HCT116 (cell line): ENCODE data around the gene NUTM2B. TPM values are rescaled to one million over a fixed set of nuclear protein-coding genes. Genes with fewer than 3 reads are reported as not detected.
"Not testable (repeated sequence)": the region's sequence is repeated elsewhere in the genome, so short reads cannot be mapped to it uniquely, and the experiment has no call there.

Source experiments
- ATAC-seq: fragments of 200-7000 bp; cut with Tn5 transposase; 2 replicates; pipeline ENCODE4 v1.9.1; 2020; ENCODE audit warnings: mild to moderate bottlenecking, moderate library complexity
- Bru-seq: library from RNA; stranded (reverse); fragments of 400-500 nt; gene quantifications from one replicate; lab custom pipeline; 2021; lab: Mats Ljungman, UMichigan
- BruChase-seq, 2 experiments: library from RNA; stranded (reverse); fragments of 400-500 nt; gene quantifications; one replicate each; lab custom pipeline; 2021; lab: Mats Ljungman, UMichigan
- BruUV-seq: library from RNA; stranded (reverse); fragments of 400-500 nt; replicated peaks from 2 replicates; lab custom pipeline; 2021; lab: Mats Ljungman, UMichigan
- CTCF ChIA-PET: fragments of 300-600 bp; sonication (Branson Sonifier 250); formaldehyde crosslinking; loops from one replicate; lab custom pipeline; 2021; ENCODE audit warnings: antibody characterized with exemption; lab: Charles Lee
- POLR2A ChIA-PET: fragments of 300-600, 350-600 bp; sonication (Branson Sonifier 250); formaldehyde crosslinking; loops from one replicate; lab custom pipeline; 2021; ENCODE audit warnings: antibody characterized with exemption; lab: Charles Lee
- RAD21 ChIA-PET, 2 experiments: fragments of 300-600 bp; sonication (Branson Sonifier 250); formaldehyde crosslinking; loops; one replicate each; lab custom pipeline; 2023; ENCODE audit warnings: low total read pairs in 2 of 2; ENCODE audit not compliant: uncharacterized antibody in 2 of 2, unreplicated experiment in 2 of 2, low non-redundant PET in 1 of 2; lab: Charles Lee
- DNase-seq: peaks from one replicate; pipeline ENCODE4 v3.0.0-alpha.2; 2010; ENCODE audit warnings: low read depth, low spot score
- H2AFZ ChIP-seq: fragments of 200-600 bp; shearing (Covaris generic), sonication (generic); 2 replicates; pipeline ENCODE4 v1.6.1; 2017; ENCODE audit warnings: low read depth, mixed run types, mixed read lengths, antibody characterized with exemption, low read length; ENCODE audit not compliant: poor library complexity, severe bottlenecking
- H3K27ac ChIP-seq: 2 replicates; pipeline ENCODE4 v1.5.1; 2012; ENCODE audit warnings: low read depth, low read length
- H3K27me3 ChIP-seq: fragments of 200-600 bp; sonication (generic); 2 replicates; pipeline ENCODE4 v1.6.1; 2016; ENCODE audit warnings: mixed run types, low read length, mixed read lengths; ENCODE audit not compliant: insufficient read depth
- H3K36me3 ChIP-seq, 2 experiments: fragments of 200-500 bp in 1 of 2; fragments of 200-600 bp in 1 of 2; sonication (Bioruptor generic) in 1 of 2; sonication (generic) in 1 of 2; 2 replicates each; pipeline versions ENCODE4 v1.5.1 to v1.6.1; 2014 to 2016; ENCODE audit warnings: low read length in 2 of 2, inconsistent platforms in 1 of 2, mixed read lengths in 1 of 2, mixed run types in 1 of 2; ENCODE audit not compliant: insufficient read depth in 2 of 2, control insufficient read depth in 1 of 2
- H3K4me1 ChIP-seq, 2 experiments: fragments of 200-600 bp in 1 of 2; sonication (generic) in 1 of 2; 2 replicates each; pipeline versions ENCODE4 v1.5.1 to v1.6.1; 2012 to 2017; ENCODE audit warnings: low read length in 2 of 2, inconsistent platforms in 1 of 2, mild to moderate bottlenecking in 1 of 2, mixed read lengths in 1 of 2, mixed run types in 1 of 2, moderate library complexity in 1 of 2; ENCODE audit not compliant: insufficient read depth in 2 of 2, control insufficient read depth in 1 of 2
- H3K4me2 ChIP-seq: fragments of 200-600 bp; sonication (generic); 2 replicates; pipeline ENCODE4 v1.6.1; 2017; ENCODE audit warnings: mixed run types, low read length, mixed read lengths
- H3K4me3 ChIP-seq, 2 experiments: fragments of 200-600 bp in 1 of 2; sonication (generic) in 1 of 2; replicated peaks in 1 of 2; 2 replicates each; pipeline ENCODE4 v1.5.1; 2011 to 2016; ENCODE audit warnings: low read length in 2 of 2, control low read depth in 1 of 2, low read depth in 1 of 2, mild to moderate bottlenecking in 1 of 2, mixed read lengths in 1 of 2, mixed run types in 1 of 2
- H3K79me2 ChIP-seq: fragments of 200-600 bp; sonication (generic); 2 replicates; pipeline ENCODE4 v1.6.1; 2017; ENCODE audit warnings: mild to moderate bottlenecking, mixed run types, low read length, moderate library complexity, mixed read lengths; ENCODE audit not compliant: insufficient read depth
- H3K9ac ChIP-seq: fragments of 200-600 bp; sonication (generic); 2 replicates; pipeline ENCODE4 v1.6.1; 2016; ENCODE audit warnings: low read length, mixed read lengths
- H3K9me2 ChIP-seq: fragments of 200-600 bp; sonication (generic), shearing (Covaris generic); 2 replicates; pipeline ENCODE4 v1.6.1; 2017; ENCODE audit warnings: mixed run types, mild to moderate bottlenecking, moderate library complexity; ENCODE audit not compliant: insufficient read depth
- H3K9me3 ChIP-seq, 2 experiments: fragments of 200-500 bp in 1 of 2; fragments of 200-600 bp in 1 of 2; sonication (Bioruptor generic) in 1 of 2; sonication (generic) in 1 of 2; 2 replicates each; pipeline ENCODE4 v1.6.1; 2014 to 2017; ENCODE audit warnings: low read length in 2 of 2, mixed read lengths in 2 of 2, inconsistent platforms in 1 of 2, low read depth in 1 of 2, mild to moderate bottlenecking in 1 of 2, mixed run types in 1 of 2, moderate library complexity in 1 of 2; ENCODE audit not compliant: control insufficient read depth in 1 of 2, insufficient read depth in 1 of 2
- H4K20me1 ChIP-seq: fragments of 200-600 bp; sonication (generic), shearing (Covaris generic); 2 replicates; pipeline ENCODE4 v1.6.1; 2017; ENCODE audit warnings: mixed run types, mild to moderate bottlenecking, moderate library complexity; ENCODE audit not compliant: insufficient read depth
- intact Hi-C: fragments of 100-400 bp; cut with micrococcal nuclease; formaldehyde crosslinking; loops from 2 replicates; pipeline ENCODE4 v1.10.0; 2022
- long read RNA-seq: library from polyadenylated mRNA; unstranded; transcript quantifications from one replicate; pipeline ENCODE4 v2.0.0, GENCODE V29; 2021; ENCODE audit not compliant: unreplicated experiment
- polyA plus RNA-seq: library from polyadenylated mRNA; unstranded; fragments of >200 nt; gene quantifications from 2 replicates; pipeline ENCODE4 v1.2.1, GENCODE V29; 2012; ENCODE audit warnings: missing spikeins
- total RNA-seq: library from RNA; stranded (reverse); gene quantifications from one replicate; pipeline ENCODE4 v1.2.1, GENCODE V29; 2021; ENCODE audit not compliant: unreplicated experiment

Gene NUTM2B
- total RNA-seq (1.4 TPM), Bru-seq, nascent RNA (percentile 17 among the genes with signal in this experiment), BruChase-seq, experiment 1, labeled RNA remaining after a 6-hour chase (percentile 31 among the genes with signal in this experiment), BruChase-seq, experiment 2, labeled RNA remaining after a 2-hour chase (percentile 28 among the genes with signal in this experiment)
- 0.75 and 0.77 TPM in 2 replicates for polyA plus RNA-seq
- long read RNA-seq: 0 reads

- H3K4me2 ChIP-seq, DNase-seq, ATAC-seq, H4K20me1 ChIP-seq, H3K27ac ChIP-seq, H3K9me3 ChIP-seq, H3K36me3 ChIP-seq, H3K4me1 ChIP-seq, H2AFZ ChIP-seq, RAD21 ChIA-PET, H3K27me3 ChIP-seq, intact Hi-C loops, H3K4me3 ChIP-seq, H3K9me2 ChIP-seq, H3K79me2 ChIP-seq, CTCF ChIA-PET, H3K9ac ChIP-seq, POLR2A ChIA-PET, BruUV-seq: not testable (repeated sequence)
These were observed at the start of gene NUTM2B for GRCh38 chr10:79702927-79703326. TSS of gene NUTM2B (plus strand) at chr10:79703227. CDS start at chr10:79703610, 383 bp downstream.

- H3K9me3 ChIP-seq, POLR2A ChIA-PET, H3K4me1 ChIP-seq, H3K4me3 ChIP-seq, H3K4me2 ChIP-seq, H3K9me2 ChIP-seq, BruUV-seq, H3K36me3 ChIP-seq, H4K20me1 ChIP-seq, CTCF ChIA-PET, H3K27ac ChIP-seq, H3K79me2 ChIP-seq, H3K9ac ChIP-seq, intact Hi-C loops, ATAC-seq, RAD21 ChIA-PET, DNase-seq, H3K27me3 ChIP-seq, H2AFZ ChIP-seq: not testable (repeated sequence)
These were observed 39.7 kb upstream of the NUTM2B start for GRCh38 chr10:79663287-79663686.

- ATAC-seq, H4K20me1 ChIP-seq, H3K79me2 ChIP-seq, H3K27me3 ChIP-seq, BruUV-seq, H2AFZ ChIP-seq, H3K9me2 ChIP-seq, H3K36me3 ChIP-seq, H3K4me1 ChIP-seq, POLR2A ChIA-PET, H3K9ac ChIP-seq, H3K4me2 ChIP-seq, intact Hi-C loops, CTCF ChIA-PET, H3K4me3 ChIP-seq, RAD21 ChIA-PET, H3K9me3 ChIP-seq, DNase-seq, H3K27ac ChIP-seq: not testable (repeated sequence)
These were observed 38.3 kb upstream of the NUTM2B start for GRCh38 chr10:79664686-79665085.

- H4K20me1 ChIP-seq, H2AFZ ChIP-seq, H3K9me3 ChIP-seq, H3K4me1 ChIP-seq, H3K79me2 ChIP-seq, H3K36me3 ChIP-seq, H3K4me2 ChIP-seq, BruUV-seq, DNase-seq, H3K9me2 ChIP-seq, H3K9ac ChIP-seq, H3K27me3 ChIP-seq, H3K27ac ChIP-seq, POLR2A ChIA-PET, H3K4me3 ChIP-seq, intact Hi-C loops, ATAC-seq, CTCF ChIA-PET, RAD21 ChIA-PET: not testable (repeated sequence)
These were observed 33.7 kb upstream of the NUTM2B start for GRCh38 chr10:79669248-79669788.
